Thoracic aorta (tissue), 2 donors: ENCODE measurements around the gene OR6C68. TPM values are rescaled to one million over a fixed set of nuclear protein-coding genes. Genes with fewer than 3 reads are reported as not detected.
"Not testable (repeated sequence)": the region's sequence is repeated elsewhere in the genome, so short reads cannot be mapped to it uniquely, and the experiment has no call there.

Experiments
- ATAC-seq: fragments of 150-250 bp; one replicate; pipeline ENCODE4 v1.8.0; 2017; ENCODE audit warnings: low read depth; ENCODE audit not compliant: insufficient number of reproducible peaks, low FRiP score
- DNase-seq: peaks from one replicate; pipeline ENCODE4 v3.0.0-alpha.2; 2020; ENCODE audit warnings: low spot score
- H3K27ac ChIP-seq, 2 donors: fragments of 200-600 bp; sonication (generic); 1 replicate in 1 of 2; 2 replicates in 1 of 2; pipeline ENCODE4 v1.5.1; 2016; ENCODE audit warnings: mild to moderate bottlenecking in 2 of 2, moderate library complexity in 2 of 2
- H3K27me3 ChIP-seq: fragments of 200-600 bp; sonication (generic); replicated peaks from 2 replicates; pipeline ENCODE4 v1.6.0; 2016; ENCODE audit warnings: mild to moderate bottlenecking; ENCODE audit not compliant: insufficient read depth
- H3K36me3 ChIP-seq: fragments of 200-600 bp; sonication (generic); one replicate; pipeline ENCODE4 v1.5.1; 2016
- H3K4me1 ChIP-seq, 2 donors: fragments of 200-600 bp; sonication (generic); 1 replicate in 1 of 2; 2 replicates in 1 of 2; pipeline versions ENCODE4 v1.5.1 to v1.6.0; 2016; ENCODE audit warnings: low read depth in 2 of 2, mild to moderate bottlenecking in 1 of 2; ENCODE audit not compliant: control insufficient read depth in 1 of 2
- H3K4me3 ChIP-seq: fragments of 200-600 bp; sonication (generic); 2 replicates; pipeline ENCODE4 v1.5.1; 2016; ENCODE audit warnings: mild to moderate bottlenecking
- H3K9me3 ChIP-seq: fragments of 200-600 bp; sonication (generic); 2 replicates; pipeline ENCODE4 v1.5.1; 2016
- CTCF ChIP-seq: fragments of 200-600 bp; sonication (generic); IDR thresholded peaks from one replicate; pipeline ENCODE4 v1.5.1; 2019; ENCODE audit warnings: antibody characterized with exemption
- total RNA-seq, 2 donors: library from RNA; depleted of rRNA; stranded (reverse); fragments of >200 nt; gene quantifications; one replicate each; pipeline versions ENCODE4 v1.1.0 to v1.2.3, GENCODE V29; 2016

OR6C68 gene
- not detected for total RNA-seq

- Histone ChIP-seq H3K4me3 (no peak within 1 kb of the TSS), H3K27ac (no peak within 1 kb of the TSS), H3K9me3 (no peaks in the 10 kb centered on the region), H3K4me1 (no peaks in the 10 kb centered on the region), H3K36me3 (no peaks in the 10 kb centered on the region), H3K27me3 (no peaks in the 10 kb centered on the region)
- ATAC-seq, result no peak
- no peak for TF ChIP-seq CTCF
- DNase-seq, result no peak
These were observed at the start of gene OR6C68 for GRCh38 chr12:55492078-55492477. Gene OR6C68 (plus strand): TSS chr12:55492378. CDS start chr12:55492378, 0 bp downstream.

GRCh38 chr12:55443776-55444175, 48.4 kb upstream of the OR6C68 start, which contains the start of gene OR6C2:
Gene OR6C2 (plus strand): TSS chr12:55444076. CDS start chr12:55452214, 8,138 bp downstream.
- H3K27me3 ChIP-seq, result no peaks in the 10 kb centered on the region
- DNase-seq, result no peak
- peaks cover 3% of the 10 kb centered on the region for H3K9me3 ChIP-seq
- TF ChIP-seq CTCF, result no peak
- H3K27ac ChIP-seq, result no peak within 1 kb of the TSS
- no peaks in the 10 kb centered on the region for H3K36me3 ChIP-seq
- ATAC-seq, result no peak
- no peak within 1 kb of the TSS for H3K4me3 ChIP-seq
- no peaks in the 10 kb centered on the region for H3K4me1 ChIP-seq

- no peak for DNase-seq
- TF ChIP-seq CTCF, result no peak
- ATAC-seq, result no peak
- no peak overlapping the region for H3K27ac ChIP-seq
- H3K4me3 ChIP-seq, result no peak overlapping the region
- H3K27me3 ChIP-seq, result no peaks in the 10 kb centered on the region
- H3K9me3 ChIP-seq, result peaks cover 3% of the 10 kb centered on the region
- H3K36me3 ChIP-seq, result no peaks in the 10 kb centered on the region
- H3K4me1 ChIP-seq, result no peaks in the 10 kb centered on the region
These were observed 46.8 kb upstream of the OR6C68 start for GRCh38 chr12:55445357-55445756.

GRCh38 chr12:55446326-55446725, 45.9 kb upstream of the OR6C68 start:
- Histone ChIP-seq H3K36me3 (no peaks in the 10 kb centered on the region), H3K4me1 (no peaks in the 10 kb centered on the region), H3K9me3 (no peaks in the 10 kb centered on the region), H3K27me3 (no peaks in the 10 kb centered on the region), H3K27ac (no peak overlapping the region), H3K4me3 (no peak overlapping the region)
- ATAC-seq (no peak), DNase-seq (no peak)
- no peak for TF ChIP-seq CTCF

- Histone ChIP-seq H3K9me3 (no peaks in the 10 kb centered on the region), H3K36me3 (no peaks in the 10 kb centered on the region), H3K4me1 (no peaks in the 10 kb centered on the region), H3K27me3 (no peaks in the 10 kb centered on the region), H3K27ac (no peak overlapping the region), H3K4me3 (no peak overlapping the region)
- no peak for DNase-seq
- TF ChIP-seq CTCF, result no peak
- ATAC-seq, result no peak
These were observed 43.4 kb upstream of the OR6C68 start for GRCh38 chr12:55448825-55449224.

GRCh38 chr12:55464926-55465325, 27.3 kb upstream of the OR6C68 start:
- ATAC-seq, H3K4me3 ChIP-seq, H3K27ac ChIP-seq, H3K4me1 ChIP-seq, H3K36me3 ChIP-seq, DNase-seq, H3K9me3 ChIP-seq, H3K27me3 ChIP-seq: not testable (repeated sequence)
